HCT116 (cell line): ENCODE measurements around the gene CAGE1.

ENCODE experiments used
- CEBPB ChIP-seq: IDR thresholded peaks from 2 replicates; pipeline ENCODE4 v1.6.1; 2012; ENCODE audit warnings: low read depth
- EZH2 ChIP-seq: fragments of 200-600 bp; sonication (generic); IDR thresholded peaks from 2 replicates; pipeline ENCODE4 v1.6.1; 2017; ENCODE audit warnings: antibody characterized with exemption, mixed run types
- POLR2A ChIP-seq: IDR thresholded peaks from 2 replicates; pipeline ENCODE4 v1.7.0; 2011; ENCODE audit warnings: borderline replicate concordance; ENCODE audit not compliant: insufficient read depth, insufficient read length; ENCODE audit errors: extremely low read depth
- SRF ChIP-seq: IDR thresholded peaks from 2 replicates; pipeline ENCODE4 v1.6.1; 2012; ENCODE audit warnings: low read depth
- TF ChIP-seq, protein P1 (sequence below): IDR thresholded peaks from 2 replicates; pipeline ENCODE4 v1.6.1; 2011; ENCODE audit warnings: mild to moderate bottlenecking, low read length, moderate library complexity; ENCODE audit not compliant: insufficient replicate concordance; ENCODE audit errors: extremely low read depth
- TF ChIP-seq, protein P2 (sequence below), 3 experiments: fragments of 200-600 bp in 1 of 3; sonication (generic) in 1 of 3; IDR thresholded peaks in 2 of 3; conservative IDR thresholded peaks in 1 of 3; 2 replicates each; pipeline ENCODE4 v1.5.1; 2012 to 2017; ENCODE audit warnings: low read depth in 2 of 3, low read length in 2 of 3, antibody characterized with exemption in 1 of 3, borderline replicate concordance in 1 of 3, control low read depth in 1 of 3, mild to moderate bottlenecking in 1 of 3, mixed read lengths in 1 of 3, mixed run types in 1 of 3, moderate library complexity in 1 of 3; ENCODE audit not compliant: insufficient read depth in 1 of 3
- TF ChIP-seq, protein P3 (sequence below): IDR thresholded peaks from 2 replicates; pipeline ENCODE4 v1.6.1; 2012
- TF ChIP-seq, protein P4 (sequence below): IDR thresholded peaks from 2 replicates; pipeline ENCODE4 v1.6.1; 2012

DNA sequence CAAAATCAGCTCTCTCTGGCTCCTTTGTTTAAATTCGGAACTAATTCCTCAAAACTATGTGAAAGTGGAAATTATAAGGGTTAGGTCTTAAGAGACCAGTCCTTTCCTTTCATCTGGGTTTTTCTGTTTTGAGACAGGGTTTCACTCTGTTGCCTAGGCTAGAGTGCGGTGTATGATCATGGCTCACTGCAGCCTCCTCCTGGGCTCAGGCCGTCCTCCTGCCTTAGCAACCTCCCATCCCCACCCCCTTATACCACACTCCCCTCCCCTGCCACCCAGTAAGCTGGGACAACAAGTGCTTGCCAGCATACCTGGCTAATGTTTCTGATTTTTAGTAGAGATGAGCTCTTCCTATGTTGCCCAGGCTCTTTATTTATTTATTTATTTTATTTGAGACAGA, 63.8 kb downstream of the CAGE1 start:
- TF ChIP-seq SRF: no peak
- TF ChIP-seq, protein P1, sequence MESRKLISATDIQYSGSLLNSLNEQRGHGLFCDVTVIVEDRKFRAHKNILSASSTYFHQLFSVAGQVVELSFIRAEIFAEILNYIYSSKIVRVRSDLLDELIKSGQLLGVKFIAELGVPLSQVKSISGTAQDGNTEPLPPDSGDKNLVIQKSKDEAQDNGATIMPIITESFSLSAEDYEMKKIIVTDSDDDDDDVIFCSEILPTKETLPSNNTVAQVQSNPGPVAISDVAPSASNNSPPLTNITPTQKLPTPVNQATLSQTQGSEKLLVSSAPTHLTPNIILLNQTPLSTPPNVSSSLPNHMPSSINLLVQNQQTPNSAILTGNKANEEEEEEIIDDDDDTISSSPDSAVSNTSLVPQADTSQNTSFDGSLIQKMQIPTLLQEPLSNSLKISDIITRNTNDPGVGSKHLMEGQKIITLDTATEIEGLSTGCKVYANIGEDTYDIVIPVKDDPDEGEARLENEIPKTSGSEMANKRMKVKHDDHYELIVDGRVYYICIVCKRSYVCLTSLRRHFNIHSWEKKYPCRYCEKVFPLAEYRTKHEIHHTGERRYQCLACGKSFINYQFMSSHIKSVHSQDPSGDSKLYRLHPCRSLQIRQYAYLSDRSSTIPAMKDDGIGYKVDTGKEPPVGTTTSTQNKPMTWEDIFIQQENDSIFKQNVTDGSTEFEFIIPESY: no peak
- TF ChIP-seq, protein P2, sequence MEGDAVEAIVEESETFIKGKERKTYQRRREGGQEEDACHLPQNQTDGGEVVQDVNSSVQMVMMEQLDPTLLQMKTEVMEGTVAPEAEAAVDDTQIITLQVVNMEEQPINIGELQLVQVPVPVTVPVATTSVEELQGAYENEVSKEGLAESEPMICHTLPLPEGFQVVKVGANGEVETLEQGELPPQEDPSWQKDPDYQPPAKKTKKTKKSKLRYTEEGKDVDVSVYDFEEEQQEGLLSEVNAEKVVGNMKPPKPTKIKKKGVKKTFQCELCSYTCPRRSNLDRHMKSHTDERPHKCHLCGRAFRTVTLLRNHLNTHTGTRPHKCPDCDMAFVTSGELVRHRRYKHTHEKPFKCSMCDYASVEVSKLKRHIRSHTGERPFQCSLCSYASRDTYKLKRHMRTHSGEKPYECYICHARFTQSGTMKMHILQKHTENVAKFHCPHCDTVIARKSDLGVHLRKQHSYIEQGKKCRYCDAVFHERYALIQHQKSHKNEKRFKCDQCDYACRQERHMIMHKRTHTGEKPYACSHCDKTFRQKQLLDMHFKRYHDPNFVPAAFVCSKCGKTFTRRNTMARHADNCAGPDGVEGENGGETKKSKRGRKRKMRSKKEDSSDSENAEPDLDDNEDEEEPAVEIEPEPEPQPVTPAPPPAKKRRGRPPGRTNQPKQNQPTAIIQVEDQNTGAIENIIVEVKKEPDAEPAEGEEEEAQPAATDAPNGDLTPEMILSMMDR (IDR thresholded peaks at IDR 0.05 in 2 of 3, conservative IDR thresholded peaks at IDR 0.05 in 1 of 3; ENCODE audit: borderline replicate concordance in 1 of 3, insufficient read depth in 1 of 3, low read depth in 2 of 3, low read length in 2 of 3): no peak
- TF ChIP-seq, protein P3, sequence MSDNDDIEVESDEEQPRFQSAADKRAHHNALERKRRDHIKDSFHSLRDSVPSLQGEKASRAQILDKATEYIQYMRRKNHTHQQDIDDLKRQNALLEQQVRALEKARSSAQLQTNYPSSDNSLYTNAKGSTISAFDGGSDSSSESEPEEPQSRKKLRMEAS: no peak
- no peak for TF ChIP-seq EZH2
- TF ChIP-seq, protein P4, sequence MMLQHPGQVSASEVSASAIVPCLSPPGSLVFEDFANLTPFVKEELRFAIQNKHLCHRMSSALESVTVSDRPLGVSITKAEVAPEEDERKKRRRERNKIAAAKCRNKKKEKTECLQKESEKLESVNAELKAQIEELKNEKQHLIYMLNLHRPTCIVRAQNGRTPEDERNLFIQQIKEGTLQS: no peak
- TF ChIP-seq POLR2A: no peak
- TF ChIP-seq CEBPB: no peak
